GM23248 (cell line): Measurements from ENCODE around the gene TLE5.
"Not testable (repeated sequence)": the region's sequence is repeated elsewhere in the genome, so short reads cannot be mapped to it uniquely, and the experiment has no call there.

Experiments
- EZH2 ChIP-seq: fragments of 200-600 bp; sonication (generic); IDR thresholded peaks from 2 replicates; pipeline ENCODE4 v1.6.1; 2018; ENCODE audit warnings: antibody characterized with exemption, mild to moderate bottlenecking; ENCODE audit not compliant: insufficient read depth, poor library complexity, severe bottlenecking
- EZH2phosphoT487 ChIP-seq: fragments of 200-600 bp; sonication (generic); IDR thresholded peaks from 2 replicates; pipeline ENCODE4 v1.6.1; 2018; ENCODE audit warnings: antibody characterized with exemption, moderate library complexity, mild to moderate bottlenecking, low read depth; ENCODE audit not compliant: insufficient read depth

DNA sequence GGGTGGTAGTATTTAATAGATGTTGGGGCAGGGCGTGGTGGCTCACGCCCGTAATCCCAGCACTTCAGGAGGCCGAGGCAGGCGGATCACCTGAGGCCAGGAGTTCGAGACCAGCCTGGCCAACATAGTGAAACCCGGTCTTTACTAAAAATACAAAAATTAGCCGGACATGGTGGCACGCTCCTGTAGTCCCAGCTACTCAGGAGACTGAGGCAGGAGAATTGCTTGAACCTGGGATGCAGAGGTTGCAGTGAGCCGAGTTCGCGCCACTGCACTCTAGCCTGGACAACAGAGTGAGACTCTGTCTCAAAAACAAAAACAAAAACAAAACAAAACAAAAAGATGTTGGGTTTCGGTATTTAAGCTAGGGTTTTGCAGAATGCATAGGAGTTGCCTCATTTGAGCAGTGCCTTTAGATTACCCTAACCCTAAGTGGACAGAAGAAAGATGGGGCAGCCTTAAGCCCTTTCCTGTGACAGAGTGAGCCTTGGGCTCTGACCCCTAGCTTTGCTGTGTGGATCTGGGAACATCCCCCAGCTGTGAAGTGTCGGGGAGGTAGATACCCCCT lies 25.2 kb downstream of the TLE5 start:
- not testable (repeated sequence) for TF ChIP-seq EZH2phosphoT487, EZH2
